Activated T-cell treated with anti-CD3 and anti-CD28 coated beads, Interleukin-2, amount 50 U/mL, for 72 hours (primary cell): Measurements from ENCODE around the gene NR3C2. TPM values are rescaled to one million over a fixed set of nuclear protein-coding genes. Genes with fewer than 3 reads are reported as not detected.

ENCODE experiments used
- ATAC-seq, 2 donors: fragments of 150-1000 bp; cut with Tn5 transposase; replicated peaks in 1 of 2; 2 replicates each; pipeline ENCODE4 v1.10.0; 2021; ENCODE audit warnings: moderate library complexity in 2 of 2, mild to moderate bottlenecking in 1 of 2
- DNase-seq, 2 donors: peaks; one replicate each; pipeline ENCODE4 v3.0.0; 2021 to 2022; ENCODE audit warnings: mixed read lengths in 1 of 2
- H3K27ac Mint-ChIP-seq: one replicate; pipeline ENCODE4 v1.8.0; 2022; ENCODE audit warnings: mild to moderate bottlenecking, moderate library complexity, mixed read lengths
- H3K27me3 Mint-ChIP-seq: one replicate; pipeline ENCODE4 v1.8.0; 2022; ENCODE audit warnings: low read depth, mixed read lengths
- H3K36me3 Mint-ChIP-seq, 2 donors: one replicate each; pipeline ENCODE4 v1.8.0; 2022; ENCODE audit warnings: mixed read lengths in 2 of 2, mild to moderate bottlenecking in 1 of 2; ENCODE audit not compliant: insufficient read depth in 2 of 2
- H3K4me1 Mint-ChIP-seq: one replicate; pipeline ENCODE4 v1.8.0; 2022; ENCODE audit warnings: low read depth, mixed read lengths
- H3K4me3 Mint-ChIP-seq, 2 donors: one replicate each; pipeline ENCODE4 v1.8.0; 2022; ENCODE audit warnings: mild to moderate bottlenecking in 2 of 2, mixed read lengths in 2 of 2, moderate library complexity in 2 of 2
- H3K9me3 Mint-ChIP-seq, 2 donors: one replicate each; pipeline ENCODE4 v1.8.0; 2022; ENCODE audit warnings: mixed read lengths in 2 of 2
- total RNA-seq, 2 donors: library from RNA; stranded (reverse); gene quantifications; one replicate each; pipeline ENCODE4 v1.2.3, GENCODE V29; 2022

The NR3C2 gene
- total RNA-seq, 2 donors from 2014 or later: 6.2 to 8.0 TPM

- peaks cover 3 to 7% of the 10 kb centered on the region in 2 donors for H3K9me3 Mint-ChIP-seq
- peaks cover 10% of the 10 kb centered on the region for H3K4me1 Mint-ChIP-seq
- H3K36me3 Mint-ChIP-seq: no peaks in the 10 kb centered on the region
- ATAC-seq: no peak
- no peak overlapping the region for H3K27ac Mint-ChIP-seq
- no peak overlapping the region for H3K4me3 Mint-ChIP-seq
- no peak for DNase-seq
- H3K27me3 Mint-ChIP-seq: no peaks in the 10 kb centered on the region
These were observed 183.7 kb downstream of the NR3C2 start for GRCh38 chr4:148258535-148258934.

- DNase-seq (no peak), ATAC-seq (no peak)
- no peaks in the 10 kb centered on the region for H3K36me3 Mint-ChIP-seq
- H3K27me3 Mint-ChIP-seq: no peaks in the 10 kb centered on the region
- H3K9me3 Mint-ChIP-seq: no peaks in the 10 kb centered on the region
- H3K4me3 Mint-ChIP-seq: no peak overlapping the region
- peaks cover 16% of the 10 kb centered on the region for H3K4me1 Mint-ChIP-seq
- H3K27ac Mint-ChIP-seq: no peak overlapping the region
These were observed 186.9 kb downstream of the NR3C2 start for GRCh38 chr4:148255344-148255720.

- ATAC-seq (no peak), DNase-seq (no peak)
- H3K4me1 Mint-ChIP-seq: peaks cover 16% of the 10 kb centered on the region
- no peaks in the 10 kb centered on the region for H3K9me3 Mint-ChIP-seq
- no peaks in the 10 kb centered on the region for H3K36me3 Mint-ChIP-seq
- H3K4me3 Mint-ChIP-seq: no peak overlapping the region
- no peak overlapping the region for H3K27ac Mint-ChIP-seq
- H3K27me3 Mint-ChIP-seq: no peaks in the 10 kb centered on the region
These were observed 187.4 kb downstream of the NR3C2 start for GRCh38 chr4:148254621-148255343.

- H3K4me1 Mint-ChIP-seq: peaks cover 16% of the 10 kb centered on the region
- DNase-seq: no peak
- no peaks in the 10 kb centered on the region for H3K27me3 Mint-ChIP-seq
- H3K4me3 Mint-ChIP-seq: no peak overlapping the region
- peak overlapping the region; percentile 73 for H3K27ac Mint-ChIP-seq
- H3K36me3 Mint-ChIP-seq: no peaks in the 10 kb centered on the region
- no peaks in the 10 kb centered on the region for H3K9me3 Mint-ChIP-seq
- no peak for ATAC-seq
These were observed 188.4 kb downstream of the NR3C2 start for GRCh38 chr4:148253768-148254167.

GRCh38 chr4:148248824-148249223 lies 193.4 kb downstream of the NR3C2 start:
- no peak for DNase-seq
- H3K27me3 Mint-ChIP-seq: no peaks in the 10 kb centered on the region
- no peak overlapping the region for H3K27ac Mint-ChIP-seq
- H3K4me1 Mint-ChIP-seq: peaks cover 6% of the 10 kb centered on the region
- ATAC-seq: no peak
- H3K36me3 Mint-ChIP-seq: no peaks in the 10 kb centered on the region
- no peak overlapping the region for H3K4me3 Mint-ChIP-seq
- H3K9me3 Mint-ChIP-seq: no peaks in the 10 kb centered on the region

GRCh38 chr4:148245015-148245414 lies 197.2 kb downstream of the NR3C2 start:
- H3K27ac Mint-ChIP-seq: no peak overlapping the region
- ATAC-seq: no peak
- H3K4me3 Mint-ChIP-seq: no peak overlapping the region
- no peaks in the 10 kb centered on the region for H3K4me1 Mint-ChIP-seq
- peaks cover 0 to 2% of the 10 kb centered on the region in 2 donors for H3K9me3 Mint-ChIP-seq
- no peaks in the 10 kb centered on the region for H3K27me3 Mint-ChIP-seq
- DNase-seq: no peak
- H3K36me3 Mint-ChIP-seq: no peaks in the 10 kb centered on the region

- no peak overlapping the region for H3K27ac Mint-ChIP-seq
These were observed 198.4 kb downstream of the NR3C2 start for GRCh38 chr4:148243837-148244236.

GRCh38 chr4:148240241-148240640 lies 202.0 kb downstream of the NR3C2 start:
- Mint-ChIP-seq H3K9me3 (peaks cover 0 to 2% of the 10 kb centered on the region in 2 donors), H3K27me3 (no peaks in the 10 kb centered on the region), H3K27ac (no peak overlapping the region)

More at GRCh38 chr4:148243837-148244236, 198.4 kb downstream of the NR3C2 start:
- H3K4me1 Mint-ChIP-seq: peaks cover 6% of the 10 kb centered on the region
- no peak overlapping the region for H3K4me3 Mint-ChIP-seq
- peaks cover 0 to 2% of the 10 kb centered on the region in 2 donors for H3K9me3 Mint-ChIP-seq
- no peak for DNase-seq
- no peaks in the 10 kb centered on the region for H3K27me3 Mint-ChIP-seq
- no peaks in the 10 kb centered on the region for H3K36me3 Mint-ChIP-seq
- no peak for ATAC-seq

GRCh38 chr4:148239494-148239985 lies 202.7 kb downstream of the NR3C2 start:
- ATAC-seq: no peak
- peaks cover 6% of the 10 kb centered on the region for H3K4me1 Mint-ChIP-seq
- no peak for DNase-seq
- H3K4me3 Mint-ChIP-seq: no peak overlapping the region
- no peak overlapping the region for H3K27ac Mint-ChIP-seq
- no peaks in the 10 kb centered on the region for H3K36me3 Mint-ChIP-seq
- H3K27me3 Mint-ChIP-seq: no peaks in the 10 kb centered on the region
- H3K9me3 Mint-ChIP-seq: peaks cover 0 to 2% of the 10 kb centered on the region in 2 donors

More at GRCh38 chr4:148240241-148240640, 202.0 kb downstream of the NR3C2 start:
- no peak overlapping the region for H3K4me3 Mint-ChIP-seq
- peaks cover 6% of the 10 kb centered on the region for H3K4me1 Mint-ChIP-seq
- no peak for DNase-seq
- no peak for ATAC-seq
- H3K36me3 Mint-ChIP-seq: no peaks in the 10 kb centered on the region

- no peak for ATAC-seq
- no peak overlapping the region for H3K4me3 Mint-ChIP-seq
- H3K27me3 Mint-ChIP-seq: no peaks in the 10 kb centered on the region
These were observed 203.3 kb downstream of the NR3C2 start for GRCh38 chr4:148238811-148239493.

GRCh38 chr4:148238086-148238485 lies 204.1 kb downstream of the NR3C2 start:
- no peaks in the 10 kb centered on the region for H3K36me3 Mint-ChIP-seq
- no peak overlapping the region for H3K27ac Mint-ChIP-seq
- peaks cover 6% of the 10 kb centered on the region for H3K4me1 Mint-ChIP-seq
- ATAC-seq (no peak), DNase-seq (no peak)
- H3K4me3 Mint-ChIP-seq: no peak overlapping the region
- peaks cover 0 to 2% of the 10 kb centered on the region in 2 donors for H3K9me3 Mint-ChIP-seq
- H3K27me3 Mint-ChIP-seq: no peaks in the 10 kb centered on the region

More at GRCh38 chr4:148238811-148239493, 203.3 kb downstream of the NR3C2 start:
- no peaks in the 10 kb centered on the region for H3K36me3 Mint-ChIP-seq
- H3K4me1 Mint-ChIP-seq: peaks cover 6% of the 10 kb centered on the region
- H3K27ac Mint-ChIP-seq: peak overlapping the region; percentile 43
- peaks cover 0 to 2% of the 10 kb centered on the region in 2 donors for H3K9me3 Mint-ChIP-seq
- no peak for DNase-seq

- no peak overlapping the region for H3K27ac Mint-ChIP-seq
- ATAC-seq: no peak
- peaks cover 0 to 4% of the 10 kb centered on the region in 2 donors for H3K36me3 Mint-ChIP-seq
- no peak overlapping the region for H3K4me3 Mint-ChIP-seq
- H3K27me3 Mint-ChIP-seq: no peaks in the 10 kb centered on the region
- no peak for DNase-seq
- peaks cover 0 to 2% of the 10 kb centered on the region in 2 donors for H3K9me3 Mint-ChIP-seq
- H3K4me1 Mint-ChIP-seq: peaks cover 6% of the 10 kb centered on the region
These were observed 206.4 kb downstream of the NR3C2 start for GRCh38 chr4:148235809-148236208.

GRCh38 chr4:148229798-148230197 lies 212.4 kb downstream of the NR3C2 start:
- ATAC-seq (no peak), DNase-seq (no peak)
- peaks cover 0 to 2% of the 10 kb centered on the region in 2 donors for H3K9me3 Mint-ChIP-seq
- H3K4me1 Mint-ChIP-seq: no peaks in the 10 kb centered on the region
- peaks cover 0 to 4% of the 10 kb centered on the region in 2 donors for H3K36me3 Mint-ChIP-seq
- H3K4me3 Mint-ChIP-seq: no peak overlapping the region
- no peaks in the 10 kb centered on the region for H3K27me3 Mint-ChIP-seq
- H3K27ac Mint-ChIP-seq: no peak overlapping the region
